Posterior cingulate gyrus (tissue), 11 donors: ENCODE measurements around the gene SEPTIN11.
A peak's percentile ranks its signal among the peaks of the same experiment; 100 is the strongest.

Experiments used
- DNase-seq, 10 donors: peaks; one replicate each; pipeline versions ENCODE4 v3.0.0 to v3.0.0-alpha.2; 2020 to 2021; ENCODE audit warnings: mixed read lengths in 3 of 10
- intact Hi-C: fragments of 100-400 bp; cut with DNase I; formaldehyde crosslinking; loops from one replicate; pipeline ENCODE4 v1.15.1; 2023

The SEPTIN11 gene

GRCh38 chr4:76949276-76950051 is at the start of gene SEPTIN11:
Gene SEPTIN11 (plus strand): TSS chr4:76949752. CDS start chr4:76949904, 152 bp downstream.
- intact Hi-C loops, result loop anchor here (1.0 to 10.0 kb wide), 4 partner anchors 95 to 208 kb away; partner anchors contain the start of gene CCNG2

GRCh38 chr4:76902233-76902890 is 47.2 kb upstream of the SEPTIN11 start:
- intact Hi-C loops, result no loop called here
- no peak for DNase-seq

More at GRCh38 chr4:76949276-76950051, at the start of gene SEPTIN11:
- DNase-seq, result peak; percentile 83 to 98 (median 90)

GRCh38 chr4:76904646-76905190 is 44.8 kb upstream of the SEPTIN11 start:
- intact Hi-C loops, result no loop called here
- DNase-seq, result no peak

- no peak for DNase-seq
Observed at GRCh38 chr4:76905521-76905920, 44.0 kb upstream of the SEPTIN11 start.

GRCh38 chr4:76909711-76910110 is 39.8 kb upstream of the SEPTIN11 start:
- intact Hi-C loops, result no loop called here
- no peak for DNase-seq

More at GRCh38 chr4:76905521-76905920, 44.0 kb upstream of the SEPTIN11 start:
- intact Hi-C loops, result no loop called here

GRCh38 chr4:76920715-76921114 is 28.8 kb upstream of the SEPTIN11 start:
- intact Hi-C loops, result no loop called here

GRCh38 chr4:76923619-76924357 is 25.8 kb upstream of the SEPTIN11 start:
- no peak for DNase-seq
- intact Hi-C loops, result no loop called here

More at GRCh38 chr4:76920715-76921114, 28.8 kb upstream of the SEPTIN11 start:
- DNase-seq, result no peak

- DNase-seq, result no peak
- intact Hi-C loops, result no loop called here
Observed at GRCh38 chr4:76926841-76927240, 22.7 kb upstream of the SEPTIN11 start.

GRCh38 chr4:76930685-76931084 is 18.9 kb upstream of the SEPTIN11 start:
- no peak for DNase-seq
- intact Hi-C loops, result no loop called here

GRCh38 chr4:76931087-76931486 is 18.5 kb upstream of the SEPTIN11 start:
- intact Hi-C loops, result no loop called here
- no peak for DNase-seq

GRCh38 chr4:76931576-76932276 is 17.8 kb upstream of the SEPTIN11 start:
- intact Hi-C loops, result no loop called here
- no peak for DNase-seq

- DNase-seq, result no peak
- intact Hi-C loops, result no loop called here
Observed at GRCh38 chr4:76939184-76939583, 10.4 kb upstream of the SEPTIN11 start.

GRCh38 chr4:76943129-76943620 is 6.4 kb upstream of the SEPTIN11 start:
- no peak for DNase-seq
- intact Hi-C loops, result loop anchor here (10.0 kb wide), 1 partner anchor 188 kb away; no protein-coding TSS in a partner anchor

GRCh38 chr4:76943790-76944189 is 5.8 kb upstream of the SEPTIN11 start:
- intact Hi-C loops, result loop anchor here (10.0 kb wide), 1 partner anchor 189 kb away; no protein-coding TSS in a partner anchor

GRCh38 chr4:76947369-76947768 is 2.2 kb upstream of the SEPTIN11 start:
- intact Hi-C loops, result loop anchor here (5.0 to 10.0 kb wide), 2 partner anchors 193 to 210 kb away; partner anchors contain the start of gene CCNG2
- DNase-seq, result no peak

More at GRCh38 chr4:76943790-76944189, 5.8 kb upstream of the SEPTIN11 start:
- peak in 1 of 10 donors; percentile 24 for DNase-seq

GRCh38 chr4:76948443-76949275 is 893 bp upstream of the SEPTIN11 start:
- DNase-seq, result peak; percentile 48 to 95 (median 69)
- intact Hi-C loops, result loop anchor here (1.0 to 10.0 kb wide), 3 partner anchors 128 to 209 kb away; partner anchors contain the start of gene CCNG2

- intact Hi-C loops, result loop anchor here (10.0 kb wide), 1 partner anchor 94 kb away; no protein-coding TSS in a partner anchor
- peak in 9 of 10 donors; percentile 22 to 92 (median 55) for DNase-seq
Observed at GRCh38 chr4:76950052-76950955, 752 bp downstream of the SEPTIN11 start.
